Gastrocnemius medialis (tissue), 4 donors: ENCODE measurements around the gene RPAP3. TPM values are rescaled to one million over a fixed set of nuclear protein-coding genes. Genes with fewer than 3 reads are reported as not detected.

ENCODE experiments used
- ATAC-seq, 2 donors: fragments of 150-250 bp; one replicate each; pipeline ENCODE4 v1.9.1; 2016
- DNase-seq, 2 donors: peaks; one replicate each; pipeline ENCODE4 v3.0.0-alpha.2; 2019
- H3K27ac ChIP-seq, 4 donors: fragments of 200-600 bp; sonication (generic); 1 replicate in 1 of 4; 2 replicates in 3 of 4; pipeline ENCODE4 v1.5.1; 2016 to 2018; ENCODE audit warnings: mild to moderate bottlenecking in 2 of 4, moderate library complexity in 1 of 4
- H3K27me3 ChIP-seq, 3 donors: fragments of 200-600 bp; sonication (generic) in 2 of 3; 1 replicate in 1 of 3; 2 replicates in 2 of 3; pipeline versions ENCODE4 v1.5.1 to v1.6.0; 2016 to 2019; ENCODE audit warnings: mild to moderate bottlenecking in 1 of 3, moderate library complexity in 1 of 3
- H3K36me3 ChIP-seq, 2 donors: fragments of 200-600 bp; sonication (generic) in 1 of 2; one replicate each; pipeline ENCODE4 v1.5.1; 2017 to 2018
- H3K4me1 ChIP-seq, 2 donors: fragments of 200-600 bp; sonication (generic) in 1 of 2; one replicate each; pipeline ENCODE4 v1.5.1; 2016 to 2017; ENCODE audit warnings: mild to moderate bottlenecking in 2 of 2
- H3K4me3 ChIP-seq, 4 donors: fragments of 200-600 bp; sonication (generic) in 3 of 4; 1 replicate in 1 of 4; 2 replicates in 3 of 4; pipeline ENCODE4 v1.5.1; 2016 to 2019; ENCODE audit warnings: mild to moderate bottlenecking in 2 of 4
- H3K9me3 ChIP-seq, 3 donors: fragments of 200-600 bp; sonication (generic) in 2 of 3; 1 replicate in 1 of 3; 2 replicates in 2 of 3; pipeline ENCODE4 v1.5.1; 2016 to 2019
- CTCF ChIP-seq, 5 experiments: fragments of 450-650 bp in 3 of 5; fragments of 200-600 bp in 2 of 5; sonication (generic) in 2 of 5; IDR thresholded peaks in 4 of 5; conservative IDR thresholded peaks in 1 of 5; 1 replicate in 4 of 5; 2 replicates in 1 of 5; pipeline ENCODE4 v1.5.1; 2016 to 2019; ENCODE audit warnings: antibody characterized with exemption in 5 of 5, mild to moderate bottlenecking in 3 of 5, moderate library complexity in 3 of 5
- POLR2A ChIP-seq, 2 donors: fragments of 450-650 bp; IDR thresholded peaks; one replicate each; pipeline ENCODE4 v1.6.1; 2017; ENCODE audit warnings: antibody characterized with exemption in 2 of 2, mild to moderate bottlenecking in 2 of 2, moderate library complexity in 2 of 2
- in situ Hi-C, 4 donors: fragments of 200-750 bp; cut with MboI; loops; one replicate each; pipeline versions ENCODE4 v1.15.0 to v1.8.0; 2017; ENCODE audit warnings: low sequenced_read_pairs in 4 of 4
- intact Hi-C: fragments of 100-400 bp; cut with DNase I; formaldehyde crosslinking; loops from one replicate; pipeline ENCODE4 v1.15.1; 2023; ENCODE audit warnings: low total_unique reads
- total RNA-seq, 4 donors: library from RNA; depleted of rRNA; stranded (reverse); fragments of >200 nt; gene quantifications; one replicate each; pipeline versions ENCODE4 v1.1.0 to v1.2.3, GENCODE V29; 2016

Gene RPAP3
- total RNA-seq, 4 donors from 2014 or later: 15.1 to 24.8 (median 20.5) TPM

DNA sequence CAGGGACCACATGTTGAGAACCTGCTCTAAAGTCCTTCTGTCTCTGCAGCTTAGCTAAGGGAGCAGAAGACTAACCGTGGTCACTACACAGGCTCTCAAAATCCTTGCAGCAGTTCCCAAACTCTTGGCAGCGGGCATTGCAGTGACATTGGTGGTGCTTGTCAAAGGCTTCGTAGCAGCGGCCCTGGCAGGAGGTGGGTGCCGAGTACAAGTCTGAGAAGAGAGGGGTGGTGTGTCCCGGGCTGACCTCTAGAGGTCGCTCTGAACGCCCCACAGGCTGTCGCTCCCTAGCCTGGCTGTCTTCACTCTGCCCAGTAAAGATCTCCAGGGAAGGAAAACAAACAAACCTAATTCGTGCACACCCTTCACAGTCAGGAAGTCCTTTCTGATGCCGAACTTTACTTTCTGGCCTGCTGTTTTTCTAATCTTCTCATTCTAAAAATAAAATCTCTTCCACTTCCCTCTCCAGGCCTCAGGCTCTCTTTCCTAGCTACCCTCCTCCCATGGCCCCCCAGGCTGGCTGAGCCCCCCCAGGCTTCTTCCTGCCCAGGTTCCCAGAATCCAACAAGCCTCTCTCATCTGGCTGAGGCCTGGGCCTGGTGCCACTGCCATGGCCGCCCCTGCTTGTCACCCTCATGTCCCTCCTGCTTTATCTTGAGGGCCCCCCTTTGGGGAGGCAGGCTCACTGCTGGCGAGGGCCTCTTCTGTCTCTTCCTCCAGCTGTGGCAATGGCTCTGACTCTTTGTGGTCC, 11.8 kb upstream of the RPAP3 start:
- H3K36me3 ChIP-seq: no peaks in the 10 kb centered on the region
- in situ Hi-C loops (loop anchor here in 3 of 4 donors (10.0 kb wide), 2 partner anchors 57 to 117 kb away; partner anchors contain the start of gene SLC48A1 (in 2 of the 3)), intact Hi-C loops (loop anchor here (1.0 to 10.0 kb wide), 3 partner anchors 20 to 477 kb away; partner anchors contain the start of gene RAPGEF3)
- peak overlapping the region; percentile 76 to 85 (median 81) for H3K27ac ChIP-seq
- H3K9me3 ChIP-seq: no peaks in the 10 kb centered on the region
- TF ChIP-seq POLR2A (IDR thresholded peaks at IDR 0.05) (no peak), CTCF (IDR thresholded peaks at IDR 0.05 in 4 of 5, conservative IDR thresholded peaks at IDR 0.05 in 1 of 5) (peak; percentile 46 to 76 (median 69))
- H3K27me3 ChIP-seq: no peaks in the 10 kb centered on the region
- no peak overlapping the region for H3K4me3 ChIP-seq
- peak; percentile 65 to 77 for DNase-seq
- peak; percentile 79 to 81 for ATAC-seq
- peaks cover 32 to 48% of the 10 kb centered on the region in 2 donors for H3K4me1 ChIP-seq

DNA sequence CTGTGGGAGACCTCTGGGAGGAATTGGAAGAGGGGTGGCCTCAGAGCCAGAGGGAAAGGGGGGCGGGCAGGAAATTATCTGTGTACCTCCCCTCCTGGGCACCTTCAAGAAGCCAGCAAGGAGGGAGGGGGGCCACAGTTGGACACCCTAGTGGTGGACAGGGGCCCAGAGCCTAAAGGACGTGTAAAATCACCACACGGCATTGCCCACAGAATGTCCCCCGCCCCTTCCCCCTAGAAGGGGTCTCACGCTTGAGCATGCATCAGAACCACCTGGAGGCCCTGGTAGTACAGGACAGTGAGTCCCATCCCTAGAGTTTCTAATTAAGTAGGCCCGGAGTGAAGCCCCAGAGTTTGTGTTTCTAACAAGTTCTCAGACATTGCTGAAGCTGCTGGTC, 11.2 kb upstream of the RPAP3 start:
- Histone ChIP-seq H3K4me1 (peaks cover 32 to 48% of the 10 kb centered on the region in 2 donors), H3K4me3 (no peak overlapping the region), H3K36me3 (no peaks in the 10 kb centered on the region), H3K9me3 (no peaks in the 10 kb centered on the region), H3K27me3 (no peaks in the 10 kb centered on the region), H3K27ac (peak overlapping the region; percentile 76 to 85 (median 81))
- intact Hi-C loops: loop anchor here (1.0 to 10.0 kb wide), 3 partner anchors 20 to 478 kb away; partner anchors contain the start of gene RAPGEF3
- no peak for ATAC-seq
- no peak for DNase-seq
- TF ChIP-seq POLR2A (IDR thresholded peaks at IDR 0.05): no peak
- TF ChIP-seq CTCF (IDR thresholded peaks at IDR 0.05 in 4 of 5, conservative IDR thresholded peaks at IDR 0.05 in 1 of 5): no peak
- in situ Hi-C loops: loop anchor here in 3 of 4 donors (10.0 kb wide), 2 partner anchors 58 to 118 kb away; partner anchors contain the start of gene SLC48A1 (in 2 of the 3)

GRCh38 chr12:47715877-47716548, 10.2 kb upstream of the RPAP3 start:
- H3K36me3 ChIP-seq: no peaks in the 10 kb centered on the region
- peaks cover 32 to 48% of the 10 kb centered on the region in 2 donors for H3K4me1 ChIP-seq
- H3K27me3 ChIP-seq: no peaks in the 10 kb centered on the region
- TF ChIP-seq POLR2A (IDR thresholded peaks at IDR 0.05): no peak
- no peak for TF ChIP-seq CTCF (IDR thresholded peaks at IDR 0.05 in 4 of 5, conservative IDR thresholded peaks at IDR 0.05 in 1 of 5)
- no peaks in the 10 kb centered on the region for H3K9me3 ChIP-seq
- H3K27ac ChIP-seq: peak overlapping the region; percentile 76 to 85 (median 81)
- ATAC-seq (no peak), DNase-seq (no peak)
- in situ Hi-C loops (loop anchor here in 3 of 4 donors (10.0 kb wide), 2 partner anchors 59 to 119 kb away; partner anchors contain the start of gene SLC48A1 (in 2 of the 3)), intact Hi-C loops (loop anchor here (1.0 to 10.0 kb wide), 5 partner anchors 41 to 479 kb away; partner anchors contain the start of gene RAPGEF3)
- peak overlapping the region in 1 of 4 donors; percentile 5 for H3K4me3 ChIP-seq

GRCh38 chr12:47715393-47715876, 9.6 kb upstream of the RPAP3 start:
- in situ Hi-C loops: loop anchor here in 3 of 4 donors (10.0 kb wide), 2 partner anchors 59 to 119 kb away; partner anchors contain the start of gene SLC48A1 (in 2 of the 3)
- Histone ChIP-seq H3K4me3 (peak overlapping the region in 2 of 4 donors; percentile 5 to 6), H3K36me3 (no peaks in the 10 kb centered on the region), H3K9me3 (no peaks in the 10 kb centered on the region), H3K27ac (peak overlapping the region; percentile 62 to 85 (median 80)), H3K27me3 (no peaks in the 10 kb centered on the region), H3K4me1 (peaks cover 32 to 48% of the 10 kb centered on the region in 2 donors)
- ATAC-seq: peak; percentile 71 to 77
- intact Hi-C loops: loop anchor here (1.0 to 10.0 kb wide), 5 partner anchors 42 to 479 kb away; partner anchors contain the start of gene RAPGEF3
- DNase-seq: peak; percentile 74 to 82
- TF ChIP-seq CTCF (IDR thresholded peaks at IDR 0.05 in 4 of 5, conservative IDR thresholded peaks at IDR 0.05 in 1 of 5) (peak; percentile 82 to 91 (median 86)), POLR2A (IDR thresholded peaks at IDR 0.05) (no peak)
